RWPE2 (cell line): Measurements from ENCODE around the gene PPP2R5C.

Experiments
- ATAC-seq: fragments of 200-7000 bp; cut with Tn5 transposase; 3 replicates; pipeline ENCODE4 v1.9.1; 2021; ENCODE audit warnings: low read depth
- DNase-seq: peaks from one replicate; pipeline ENCODE4 v3.0.0-alpha.2; 2020; ENCODE audit warnings: low spot score
- H3K27ac ChIP-seq: fragments of 450-650 bp; 2 replicates; pipeline ENCODE4 v1.5.1; 2017; ENCODE audit warnings: mild to moderate bottlenecking; ENCODE audit not compliant: poor library complexity, severe bottlenecking
- H3K27me3 ChIP-seq: fragments of 250-450 bp; sonication (Bioruptor Pico); 2 replicates; pipeline ENCODE4 v1.5.1; 2021; ENCODE audit warnings: mild to moderate bottlenecking, moderate library complexity; ENCODE audit not compliant: insufficient read depth, poor library complexity, severe bottlenecking
- H3K36me3 ChIP-seq: fragments of 250-450 bp; sonication (Bioruptor Pico); 2 replicates; pipeline ENCODE4 v1.5.1; 2020; ENCODE audit warnings: low read depth, mild to moderate bottlenecking, moderate library complexity
- H3K4me1 ChIP-seq: fragments of 250-450 bp; sonication (Bioruptor Pico); 2 replicates; pipeline ENCODE4 v1.5.1; 2021; ENCODE audit warnings: mild to moderate bottlenecking, moderate library complexity; ENCODE audit not compliant: insufficient read depth, poor library complexity, severe bottlenecking
- H3K4me3 ChIP-seq: fragments of 250-450 bp; sonication (Bioruptor Pico); 2 replicates; pipeline ENCODE4 v1.5.1; 2021; ENCODE audit warnings: mild to moderate bottlenecking, moderate library complexity; ENCODE audit not compliant: severe bottlenecking
- H3K9me3 ChIP-seq: fragments of 250-450 bp; sonication (Bioruptor Pico); 2 replicates; pipeline ENCODE4 v1.5.1; 2021; ENCODE audit warnings: mild to moderate bottlenecking, moderate library complexity; ENCODE audit not compliant: severe bottlenecking
- TF ChIP-seq, protein P1 (sequence below): fragments of 450-650 bp; IDR thresholded peaks from one replicate; pipeline ENCODE4 v1.5.1; 2017; ENCODE audit warnings: mild to moderate bottlenecking, moderate library complexity; ENCODE audit not compliant: poor library complexity, severe bottlenecking

The PPP2R5C gene

DNA sequence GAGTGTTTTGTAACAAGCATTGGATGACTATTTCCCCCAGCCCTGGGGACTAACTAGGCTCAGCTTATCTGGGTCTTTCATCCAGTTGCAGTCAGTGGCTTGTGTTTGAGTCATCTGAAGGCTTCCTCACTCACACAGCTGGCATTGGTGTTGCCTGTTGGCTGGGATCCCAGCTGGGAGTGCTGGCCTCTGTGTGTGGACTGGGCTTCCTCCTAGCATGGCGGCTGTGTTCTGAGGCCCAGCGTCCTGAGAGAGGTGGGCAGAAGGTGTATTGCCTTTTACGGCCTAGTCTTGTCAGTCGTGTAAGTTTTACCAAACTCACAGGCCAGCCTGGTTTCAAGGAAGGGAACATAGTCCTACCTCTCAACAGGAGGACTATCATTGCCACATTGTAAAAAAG lies 28.3 kb upstream of the PPP2R5C start:
- no peak overlapping the region for H3K4me3 ChIP-seq
- no peaks in the 10 kb centered on the region for H3K36me3 ChIP-seq
- TF ChIP-seq, protein P1, sequence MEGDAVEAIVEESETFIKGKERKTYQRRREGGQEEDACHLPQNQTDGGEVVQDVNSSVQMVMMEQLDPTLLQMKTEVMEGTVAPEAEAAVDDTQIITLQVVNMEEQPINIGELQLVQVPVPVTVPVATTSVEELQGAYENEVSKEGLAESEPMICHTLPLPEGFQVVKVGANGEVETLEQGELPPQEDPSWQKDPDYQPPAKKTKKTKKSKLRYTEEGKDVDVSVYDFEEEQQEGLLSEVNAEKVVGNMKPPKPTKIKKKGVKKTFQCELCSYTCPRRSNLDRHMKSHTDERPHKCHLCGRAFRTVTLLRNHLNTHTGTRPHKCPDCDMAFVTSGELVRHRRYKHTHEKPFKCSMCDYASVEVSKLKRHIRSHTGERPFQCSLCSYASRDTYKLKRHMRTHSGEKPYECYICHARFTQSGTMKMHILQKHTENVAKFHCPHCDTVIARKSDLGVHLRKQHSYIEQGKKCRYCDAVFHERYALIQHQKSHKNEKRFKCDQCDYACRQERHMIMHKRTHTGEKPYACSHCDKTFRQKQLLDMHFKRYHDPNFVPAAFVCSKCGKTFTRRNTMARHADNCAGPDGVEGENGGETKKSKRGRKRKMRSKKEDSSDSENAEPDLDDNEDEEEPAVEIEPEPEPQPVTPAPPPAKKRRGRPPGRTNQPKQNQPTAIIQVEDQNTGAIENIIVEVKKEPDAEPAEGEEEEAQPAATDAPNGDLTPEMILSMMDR: no peak
- peak overlapping the region; percentile 91 for H3K27ac ChIP-seq
- DNase-seq (no peak), ATAC-seq (no peak)
- no peaks in the 10 kb centered on the region for H3K9me3 ChIP-seq
- no peaks in the 10 kb centered on the region for H3K27me3 ChIP-seq
- peaks cover 14% of the 10 kb centered on the region for H3K4me1 ChIP-seq

GRCh38 chr14:101734246-101734847 lies 27.2 kb upstream of the PPP2R5C start:
- H3K27ac ChIP-seq: peak overlapping the region; percentile 91
- H3K4me1 ChIP-seq: peaks cover 14% of the 10 kb centered on the region
- no peaks in the 10 kb centered on the region for H3K36me3 ChIP-seq
- DNase-seq (no peak), ATAC-seq (no peak)
- H3K9me3 ChIP-seq: no peaks in the 10 kb centered on the region
- TF ChIP-seq, protein P1: no peak
- H3K4me3 ChIP-seq: no peak overlapping the region
- H3K27me3 ChIP-seq: no peaks in the 10 kb centered on the region

GRCh38 chr14:101735453-101735852 lies 26.1 kb upstream of the PPP2R5C start:
- ATAC-seq: no peak
- H3K4me1 ChIP-seq: peaks cover 14% of the 10 kb centered on the region

DNA sequence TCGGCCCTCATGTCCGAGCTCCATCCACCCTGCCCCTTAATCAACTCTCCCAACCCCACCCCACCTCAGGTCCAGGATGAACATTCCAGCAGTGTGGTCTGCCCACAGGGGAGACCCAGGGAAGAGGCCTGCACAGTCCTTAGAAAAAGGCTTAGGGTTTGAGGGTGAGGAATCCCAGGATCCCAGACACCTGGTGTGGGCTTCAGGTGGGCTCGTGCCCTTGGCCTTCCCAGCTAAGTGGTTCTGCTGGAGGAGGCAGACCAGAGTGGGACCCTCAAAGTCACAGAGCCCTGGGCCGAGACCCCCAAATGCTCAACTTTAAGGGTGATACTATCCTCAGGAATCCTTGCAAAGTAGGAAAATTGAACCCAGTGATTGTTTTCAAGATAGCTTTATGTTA lies 25.4 kb upstream of the PPP2R5C start:
- Histone ChIP-seq H3K9me3 (no peaks in the 10 kb centered on the region), H3K27ac (no peak overlapping the region), H3K4me1 (peaks cover 14% of the 10 kb centered on the region), H3K4me3 (no peak overlapping the region), H3K27me3 (no peaks in the 10 kb centered on the region), H3K36me3 (no peaks in the 10 kb centered on the region)
- DNase-seq (no peak), ATAC-seq (no peak)
- TF ChIP-seq, protein P1: no peak

More at GRCh38 chr14:101735453-101735852, 26.1 kb upstream of the PPP2R5C start:
- TF ChIP-seq, protein P1: no peak
- no peaks in the 10 kb centered on the region for H3K27me3 ChIP-seq
- H3K9me3 ChIP-seq: no peaks in the 10 kb centered on the region
- no peak overlapping the region for H3K27ac ChIP-seq
- DNase-seq: no peak
- H3K36me3 ChIP-seq: no peaks in the 10 kb centered on the region
- no peak overlapping the region for H3K4me3 ChIP-seq

DNA sequence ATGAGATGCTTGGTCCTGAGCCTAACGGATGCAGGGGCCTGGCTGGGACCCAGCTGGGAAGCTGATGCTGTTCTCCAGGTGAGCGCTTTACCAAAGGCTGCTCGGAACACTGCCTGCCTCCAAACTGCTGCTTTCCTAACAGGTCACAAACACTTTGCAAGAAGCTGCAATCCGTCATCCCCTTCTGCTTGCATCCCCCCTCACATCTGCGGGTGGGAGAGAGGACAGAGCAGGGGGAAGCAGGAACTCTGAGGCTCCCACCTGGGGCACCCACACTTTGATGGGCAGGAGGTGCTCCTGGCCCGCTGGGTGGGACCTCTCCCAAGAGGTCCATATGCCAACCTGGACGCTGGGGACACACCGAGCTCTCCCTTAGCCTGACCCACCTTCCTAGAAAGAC lies 24.9 kb upstream of the PPP2R5C start:
- H3K36me3 ChIP-seq: no peaks in the 10 kb centered on the region
- peaks cover 10% of the 10 kb centered on the region for H3K4me1 ChIP-seq
- H3K27me3 ChIP-seq: no peaks in the 10 kb centered on the region
- H3K9me3 ChIP-seq: no peaks in the 10 kb centered on the region
- no peak overlapping the region for H3K4me3 ChIP-seq
- DNase-seq: no peak
- TF ChIP-seq, protein P1: no peak
- no peak overlapping the region for H3K27ac ChIP-seq
- ATAC-seq: no peak
